SK-N-SH (cell line): ENCODE results near the gene CYP51A1. TPM values are rescaled to one million over a fixed set of nuclear protein-coding genes. Genes with fewer than 3 reads are reported as not detected.

Source experiments
- CTCF ChIA-PET: fragments of 300-600, 350-600 bp; formaldehyde crosslinking; extraction: SDS; loops from one replicate; lab custom pipeline; 2021; lab: Yijun Ruan, JAX
- POLR2A ChIA-PET: fragments of 350-600 bp; sonication (Branson Sonifier 250); formaldehyde crosslinking; extraction: SDS; loops from one replicate; lab custom pipeline; 2020; ENCODE audit warnings: antibody characterized with exemption, inconsistent platforms; lab: Yijun Ruan, JAX
- DNase-seq: peaks from one replicate; pipeline ENCODE4 v3.0.0; 2012
- H2AFZ ChIP-seq: fragments of 200-600 bp; sonication (generic); 2 replicates; pipeline ENCODE4 v1.8.1; 2016; ENCODE audit warnings: antibody characterized with exemption, mild to moderate bottlenecking, low read depth
- H3F3A ChIP-seq: fragments of 200-600 bp; sonication (generic); replicated peaks from 2 replicates; pipeline ENCODE3; 2016; ENCODE audit warnings: antibody characterized with exemption, mild to moderate bottlenecking; ENCODE audit not compliant: insufficient read depth
- H3K27ac ChIP-seq, 2 experiments: fragments of 200-500 bp in 1 of 2; fragments of 200-600 bp in 1 of 2; sonication (Bioruptor generic) in 1 of 2; sonication (generic), shearing (Covaris generic) in 1 of 2; 2 replicates each; pipeline versions ENCODE4 v1.5.1 to v1.6.1; 2014 to 2016; ENCODE audit warnings: low read depth in 2 of 2, inconsistent platforms in 1 of 2, low read length in 1 of 2, mild to moderate bottlenecking in 1 of 2, mixed read lengths in 1 of 2
- H3K27me3 ChIP-seq: fragments of 200-600 bp; sonication (generic), shearing (Covaris generic); 2 replicates; pipeline ENCODE4 v1.6.1; 2016; ENCODE audit warnings: mixed run types; ENCODE audit not compliant: insufficient read depth
- H3K36me3 ChIP-seq, 2 experiments: fragments of 200-500 bp in 1 of 2; fragments of 200-600 bp in 1 of 2; sonication (Bioruptor generic) in 1 of 2; sonication (generic) in 1 of 2; replicated peaks in 1 of 2; 2 replicates each; pipeline versions ENCODE3 to v1.5.1; 2014 to 2016; ENCODE audit warnings: low read length in 1 of 2, mild to moderate bottlenecking in 1 of 2; ENCODE audit not compliant: insufficient read depth in 2 of 2, control insufficient read depth in 1 of 2
- H3K4me1 ChIP-seq, 2 experiments: fragments of 200-500 bp in 1 of 2; fragments of 200-600 bp in 1 of 2; sonication (Bioruptor generic) in 1 of 2; sonication (generic), shearing (Covaris generic) in 1 of 2; 2 replicates each; pipeline versions ENCODE4 v1.5.1 to v1.6.1; 2014 to 2016; ENCODE audit warnings: low read depth in 1 of 2, low read length in 1 of 2, mixed run types in 1 of 2; ENCODE audit not compliant: insufficient read depth in 2 of 2, control insufficient read depth in 1 of 2
- H3K4me2 ChIP-seq: fragments of 200-600 bp; sonication (generic), shearing (Covaris generic); 2 replicates; pipeline ENCODE4 v1.6.1; 2017; ENCODE audit warnings: mixed run types
- H3K4me3 ChIP-seq, 2 experiments: fragments of 200-500 bp in 1 of 2; fragments of 200-600 bp in 1 of 2; sonication (Bioruptor generic) in 1 of 2; sonication (generic), shearing (Covaris generic) in 1 of 2; 2 replicates each; pipeline versions ENCODE4 v1.5.1 to v1.8.1; 2014 to 2016; ENCODE audit warnings: low read depth in 2 of 2, inconsistent platforms in 1 of 2, low read length in 1 of 2, mild to moderate bottlenecking in 1 of 2, mixed read lengths in 1 of 2, moderate library complexity in 1 of 2
- H3K79me2 ChIP-seq: fragments of 200-600 bp; sonication (generic); 2 replicates; pipeline ENCODE4 v1.8.1; 2017; ENCODE audit warnings: mild to moderate bottlenecking; ENCODE audit not compliant: insufficient read depth
- H3K9ac ChIP-seq: fragments of 200-600 bp; sonication (generic); 2 replicates; pipeline ENCODE4 v1.6.1; 2017; ENCODE audit warnings: mixed run types
- H3K9me2 ChIP-seq: fragments of 200-600 bp; sonication (generic); 2 replicates; pipeline ENCODE4 v1.6.1; 2017; ENCODE audit warnings: mixed run types
- H3K9me3 ChIP-seq: fragments of 200-600 bp; sonication (generic); 2 replicates; pipeline ENCODE4 v1.6.1; 2017; ENCODE audit warnings: mixed run types, mild to moderate bottlenecking, moderate library complexity
- H4K20me1 ChIP-seq: fragments of 200-600 bp; sonication (generic); 2 replicates; pipeline ENCODE4 v1.6.1; 2017; ENCODE audit warnings: mild to moderate bottlenecking, mixed run types; ENCODE audit not compliant: insufficient read depth
- CHD2 ChIP-seq: fragments of 150-350 bp; IDR thresholded peaks from 2 replicates; pipeline ENCODE4 v1.6.1; 2018; ENCODE audit warnings: low read length; ENCODE audit not compliant: partially characterized antibody
- EZH2phosphoT487 ChIP-seq: fragments of 200-600 bp; sonication (generic); IDR thresholded peaks from 2 replicates; pipeline ENCODE4 v1.6.1; 2017; ENCODE audit warnings: low read depth, mixed run types, mild to moderate bottlenecking, antibody characterized with exemption, moderate library complexity, borderline replicate concordance
- FOSL2 ChIP-seq: IDR thresholded peaks from 2 replicates; pipeline ENCODE4 v1.4.0; 2012; ENCODE audit warnings: low read depth, mild to moderate bottlenecking, moderate library complexity, borderline replicate concordance
- FOXM1 ChIP-seq: IDR thresholded peaks from 2 replicates; pipeline ENCODE4 v1.4.0; 2012; ENCODE audit warnings: low read depth, mild to moderate bottlenecking
- GATA2 ChIP-seq: sonication (generic); formaldehyde crosslinking; IDR thresholded peaks from 2 replicates; pipeline ENCODE4 v1.5.0; 2020; ENCODE audit warnings: mild to moderate bottlenecking, missing genetic modification reagents
- JUND ChIP-seq: IDR thresholded peaks from 2 replicates; pipeline ENCODE4 v1.4.0; 2012
- MEF2A ChIP-seq: IDR thresholded peaks from 2 replicates; pipeline ENCODE4 v1.4.0; 2012; ENCODE audit warnings: low read depth, borderline replicate concordance
- MXI1 ChIP-seq: IDR thresholded peaks from 2 replicates; pipeline ENCODE4 v1.6.1; 2012; ENCODE audit warnings: mild to moderate bottlenecking, low read depth, low read length, improper control_type of control experiment
- NFIC ChIP-seq: IDR thresholded peaks from 2 replicates; pipeline ENCODE4 v1.4.0; 2012; ENCODE audit warnings: borderline replicate concordance
- POLR2AphosphoS5 ChIP-seq: IDR thresholded peaks from 2 replicates; pipeline ENCODE4 v1.6.1; 2012; ENCODE audit warnings: low read depth, low read length
- RCOR1 ChIP-seq: fragments of 150-350 bp; IDR thresholded peaks from 2 replicates; pipeline ENCODE4 v1.6.1; 2017; ENCODE audit warnings: antibody characterized with exemption, low read length
- RFX5 ChIP-seq: IDR thresholded peaks from 2 replicates; pipeline ENCODE4 v1.6.1; 2012; ENCODE audit warnings: mild to moderate bottlenecking, improper control_type of control experiment, low read length
- RXRA ChIP-seq: IDR thresholded peaks from 2 replicates; pipeline ENCODE4 v1.4.0; 2012; ENCODE audit warnings: low read depth, mild to moderate bottlenecking, borderline replicate concordance
- SMC3 ChIP-seq: IDR thresholded peaks from 2 replicates; pipeline ENCODE4 v1.6.1; 2012; ENCODE audit warnings: low read depth, low read length, improper control_type of control experiment
- TAF1 ChIP-seq: IDR thresholded peaks from 2 replicates; pipeline ENCODE4 v1.6.1; 2012; ENCODE audit warnings: low read depth, mild to moderate bottlenecking, low read length, moderate library complexity, borderline replicate concordance
- TCF12 ChIP-seq: IDR thresholded peaks from 2 replicates; pipeline ENCODE4 v1.4.0; 2012
- TEAD4 ChIP-seq: IDR thresholded peaks from 2 replicates; pipeline ENCODE4 v1.4.0; 2012; ENCODE audit warnings: mild to moderate bottlenecking, borderline replicate concordance; ENCODE audit not compliant: insufficient read depth
- YY1 ChIP-seq: IDR thresholded peaks from 2 replicates; pipeline ENCODE4 v1.4.0; 2012; ENCODE audit warnings: low read depth, mild to moderate bottlenecking
- WGBS: methylation state at CpG from one replicate; pipeline ENCODE4 v1.1.6; 2017; ENCODE audit warnings: low lambda C conversion rate; 5-methylcytosine and 5-hydroxymethylcytosine counted together
- polyA plus RNA-seq, 3 experiments: library from polyadenylated mRNA; depleted of rRNA; stranded (reverse); fragments of >200 nt; gene quantifications; 2 replicates each; pipeline ENCODE4 v1.2.3, GENCODE V29; 2012
- TF ChIP-seq, protein P1 (sequence below): IDR thresholded peaks from 2 replicates; pipeline ENCODE4 v1.4.0; 2012; ENCODE audit warnings: low read depth, borderline replicate concordance
- TF ChIP-seq, protein P2 (sequence below): IDR thresholded peaks from 2 replicates; pipeline ENCODE4 v1.4.0; 2012; ENCODE audit warnings: low read depth, borderline replicate concordance
- TF ChIP-seq, protein P3 (sequence below): IDR thresholded peaks from 2 replicates; pipeline ENCODE4 v1.4.0; 2012; ENCODE audit warnings: low read depth
- TF ChIP-seq, protein P4 (sequence below): IDR thresholded peaks from 2 replicates; pipeline ENCODE4; 2012
- TF ChIP-seq, protein P5 (sequence below): IDR thresholded peaks from 2 replicates; pipeline ENCODE4 v1.6.1; 2012; ENCODE audit warnings: mild to moderate bottlenecking, low read depth, low read length, moderate library complexity

The CYP51A1 gene
- polyA plus RNA-seq (2012; rRNA removed), result 4.3 and 4.7 TPM in 2 replicates
- polyA plus RNA-seq (2012; cell fraction: cytosol; rRNA removed), result 8.8 and 12.1 TPM in 2 replicates
- 3.2 and 3.6 TPM in 2 replicates for polyA plus RNA-seq (2012; cell fraction: nucleus; rRNA removed)

DNA sequence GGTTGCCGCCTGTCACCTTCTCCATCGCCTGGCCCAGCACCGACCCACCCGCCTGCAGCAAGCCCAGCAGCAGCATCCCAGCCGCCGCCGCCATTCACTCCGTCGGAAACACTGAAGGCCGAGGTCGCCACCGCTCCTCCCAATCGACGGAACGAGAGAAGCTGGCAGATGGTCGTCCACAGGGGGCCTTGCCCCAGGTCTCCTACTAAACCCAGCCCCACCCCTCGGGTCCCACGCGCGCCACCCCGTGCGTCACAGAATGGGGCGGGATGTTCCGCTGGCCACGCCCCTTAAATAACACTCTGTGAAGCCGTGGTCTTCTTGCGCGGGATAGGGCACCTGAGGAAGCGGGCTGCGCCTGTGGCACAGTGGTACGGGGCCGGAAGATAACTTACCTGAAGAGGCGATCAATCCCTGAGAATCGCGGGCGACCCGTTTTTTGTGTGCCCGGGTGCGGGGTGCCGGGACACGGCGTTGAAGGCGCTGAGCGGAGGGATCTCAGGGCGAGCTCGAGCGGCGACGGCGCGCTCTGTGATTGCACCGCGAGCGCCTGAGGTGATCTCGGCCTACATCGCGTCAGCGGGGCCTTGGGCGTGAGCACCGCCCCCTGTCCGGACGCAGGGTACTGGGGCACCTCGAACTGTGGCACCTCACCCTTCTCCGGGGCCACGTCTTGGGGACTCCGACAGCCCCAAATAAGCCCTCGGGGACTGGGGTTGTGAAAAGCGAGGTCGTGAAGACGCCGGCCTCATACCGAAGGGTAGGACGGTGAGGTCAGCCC, at the start of gene CYP51A1:
TSS of gene CYP51A1 (minus strand) at position 207 of the 781 bp plus-strand sequence. CDS start at position 94, 113 bp downstream.
- peaks cover 0 to 16% of the 10 kb centered on the region in 2 experiments; a peak in 3 of 4 replicates for H3K4me1 ChIP-seq
- H3F3A ChIP-seq, result peaks cover 11% of the 10 kb centered on the region
- H3K27me3 ChIP-seq, result no peaks in the 10 kb centered on the region
- H3K36me3 ChIP-seq, result peaks cover 10 to 22% of the 10 kb centered on the region in 2 experiments
- peak within 1 kb of the TSS; percentile 95 to 98 for H3K27ac ChIP-seq
- peak; percentile 99 for DNase-seq
- ChIA-PET CTCF (interaction anchor here (0.6 to 3.9 kb wide), 35 partner anchors 8 to 363 kb away, joined by 3 to 38 read pairs (median 5); partner anchors contain the start of genes ANKIB1, GATAD1, KRIT1 and LRRD1), POLR2A (interaction anchor here (0.9 to 1.8 kb wide), 6 partner anchors 28 to 394 kb away, joined by 3 to 12 read pairs (median 4); partner anchors contain the start of genes ANKIB1, KRIT1, MTERF1 and RBM48)
- H2AFZ ChIP-seq, result peak within 1 kb of the TSS; percentile 99
- no peaks in the 10 kb centered on the region for H3K9me2 ChIP-seq
- H4K20me1 ChIP-seq, result no peaks in the 10 kb centered on the region
- WGBS, result 1% methylated on average over 34 of the region's 73 CpGs
- no peaks in the 10 kb centered on the region for H3K9me3 ChIP-seq
- peaks cover 37% of the 10 kb centered on the region for H3K79me2 ChIP-seq
- H3K4me2 ChIP-seq, result peak within 1 kb of the TSS; percentile 72
- peak within 1 kb of the TSS; percentile 97 for H3K9ac ChIP-seq
- peak within 1 kb of the TSS; percentile 82 to 99 for H3K4me3 ChIP-seq
- TF ChIP-seq FOSL2, result no peak
- peak; percentile 98 for TF ChIP-seq CHD2
- TF ChIP-seq, protein P1, sequence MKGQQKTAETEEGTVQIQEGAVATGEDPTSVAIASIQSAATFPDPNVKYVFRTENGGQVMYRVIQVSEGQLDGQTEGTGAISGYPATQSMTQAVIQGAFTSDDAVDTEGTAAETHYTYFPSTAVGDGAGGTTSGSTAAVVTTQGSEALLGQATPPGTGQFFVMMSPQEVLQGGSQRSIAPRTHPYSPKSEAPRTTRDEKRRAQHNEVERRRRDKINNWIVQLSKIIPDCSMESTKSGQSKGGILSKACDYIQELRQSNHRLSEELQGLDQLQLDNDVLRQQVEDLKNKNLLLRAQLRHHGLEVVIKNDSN, result no peak; the same call in 1 of the 2 replicates
- peak; percentile 71 for TF ChIP-seq YY1
- TF ChIP-seq JUND, result peak; percentile 26; the same call in 1 of the 2 replicates
- TF ChIP-seq, protein P2, sequence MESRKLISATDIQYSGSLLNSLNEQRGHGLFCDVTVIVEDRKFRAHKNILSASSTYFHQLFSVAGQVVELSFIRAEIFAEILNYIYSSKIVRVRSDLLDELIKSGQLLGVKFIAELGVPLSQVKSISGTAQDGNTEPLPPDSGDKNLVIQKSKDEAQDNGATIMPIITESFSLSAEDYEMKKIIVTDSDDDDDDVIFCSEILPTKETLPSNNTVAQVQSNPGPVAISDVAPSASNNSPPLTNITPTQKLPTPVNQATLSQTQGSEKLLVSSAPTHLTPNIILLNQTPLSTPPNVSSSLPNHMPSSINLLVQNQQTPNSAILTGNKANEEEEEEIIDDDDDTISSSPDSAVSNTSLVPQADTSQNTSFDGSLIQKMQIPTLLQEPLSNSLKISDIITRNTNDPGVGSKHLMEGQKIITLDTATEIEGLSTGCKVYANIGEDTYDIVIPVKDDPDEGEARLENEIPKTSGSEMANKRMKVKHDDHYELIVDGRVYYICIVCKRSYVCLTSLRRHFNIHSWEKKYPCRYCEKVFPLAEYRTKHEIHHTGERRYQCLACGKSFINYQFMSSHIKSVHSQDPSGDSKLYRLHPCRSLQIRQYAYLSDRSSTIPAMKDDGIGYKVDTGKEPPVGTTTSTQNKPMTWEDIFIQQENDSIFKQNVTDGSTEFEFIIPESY, result peak; percentile 95
- TF ChIP-seq NFIC, result no peak; the same call in 1 of the 2 replicates
- TF ChIP-seq SMC3, result no peak
- no peak for TF ChIP-seq MEF2A
- TF ChIP-seq MXI1, result peak; percentile 81
- TF ChIP-seq, protein P3, sequence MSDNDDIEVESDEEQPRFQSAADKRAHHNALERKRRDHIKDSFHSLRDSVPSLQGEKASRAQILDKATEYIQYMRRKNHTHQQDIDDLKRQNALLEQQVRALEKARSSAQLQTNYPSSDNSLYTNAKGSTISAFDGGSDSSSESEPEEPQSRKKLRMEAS, result peak; percentile 97
- TF ChIP-seq TEAD4, result 0 out of 2 replicates have a peak, but pooled peaks have one; percentile 48
- peak; percentile 15; the same call in 1 of the 2 replicates for TF ChIP-seq RXRA
- no peak for TF ChIP-seq EZH2phosphoT487
- peak; percentile 72; the same call in 1 of the 2 replicates for TF ChIP-seq TAF1
- TF ChIP-seq, protein P4, sequence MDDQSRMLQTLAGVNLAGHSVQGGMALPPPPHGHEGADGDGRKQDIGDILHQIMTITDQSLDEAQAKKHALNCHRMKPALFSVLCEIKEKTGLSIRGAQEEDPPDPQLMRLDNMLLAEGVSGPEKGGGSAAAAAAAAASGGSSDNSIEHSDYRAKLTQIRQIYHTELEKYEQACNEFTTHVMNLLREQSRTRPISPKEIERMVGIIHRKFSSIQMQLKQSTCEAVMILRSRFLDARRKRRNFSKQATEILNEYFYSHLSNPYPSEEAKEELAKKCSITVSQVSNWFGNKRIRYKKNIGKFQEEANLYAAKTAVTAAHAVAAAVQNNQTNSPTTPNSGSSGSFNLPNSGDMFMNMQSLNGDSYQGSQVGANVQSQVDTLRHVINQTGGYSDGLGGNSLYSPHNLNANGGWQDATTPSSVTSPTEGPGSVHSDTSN, result peak; percentile 89
- 0 out of 2 replicates have a peak, but pooled peaks have one; percentile 27 for TF ChIP-seq GATA2 (CRISPR knock-in tag)
- peak; percentile 76 for TF ChIP-seq POLR2AphosphoS5
- peak; percentile 13; the same call in 1 of the 2 replicates for TF ChIP-seq RCOR1
- TF ChIP-seq, protein P5, sequence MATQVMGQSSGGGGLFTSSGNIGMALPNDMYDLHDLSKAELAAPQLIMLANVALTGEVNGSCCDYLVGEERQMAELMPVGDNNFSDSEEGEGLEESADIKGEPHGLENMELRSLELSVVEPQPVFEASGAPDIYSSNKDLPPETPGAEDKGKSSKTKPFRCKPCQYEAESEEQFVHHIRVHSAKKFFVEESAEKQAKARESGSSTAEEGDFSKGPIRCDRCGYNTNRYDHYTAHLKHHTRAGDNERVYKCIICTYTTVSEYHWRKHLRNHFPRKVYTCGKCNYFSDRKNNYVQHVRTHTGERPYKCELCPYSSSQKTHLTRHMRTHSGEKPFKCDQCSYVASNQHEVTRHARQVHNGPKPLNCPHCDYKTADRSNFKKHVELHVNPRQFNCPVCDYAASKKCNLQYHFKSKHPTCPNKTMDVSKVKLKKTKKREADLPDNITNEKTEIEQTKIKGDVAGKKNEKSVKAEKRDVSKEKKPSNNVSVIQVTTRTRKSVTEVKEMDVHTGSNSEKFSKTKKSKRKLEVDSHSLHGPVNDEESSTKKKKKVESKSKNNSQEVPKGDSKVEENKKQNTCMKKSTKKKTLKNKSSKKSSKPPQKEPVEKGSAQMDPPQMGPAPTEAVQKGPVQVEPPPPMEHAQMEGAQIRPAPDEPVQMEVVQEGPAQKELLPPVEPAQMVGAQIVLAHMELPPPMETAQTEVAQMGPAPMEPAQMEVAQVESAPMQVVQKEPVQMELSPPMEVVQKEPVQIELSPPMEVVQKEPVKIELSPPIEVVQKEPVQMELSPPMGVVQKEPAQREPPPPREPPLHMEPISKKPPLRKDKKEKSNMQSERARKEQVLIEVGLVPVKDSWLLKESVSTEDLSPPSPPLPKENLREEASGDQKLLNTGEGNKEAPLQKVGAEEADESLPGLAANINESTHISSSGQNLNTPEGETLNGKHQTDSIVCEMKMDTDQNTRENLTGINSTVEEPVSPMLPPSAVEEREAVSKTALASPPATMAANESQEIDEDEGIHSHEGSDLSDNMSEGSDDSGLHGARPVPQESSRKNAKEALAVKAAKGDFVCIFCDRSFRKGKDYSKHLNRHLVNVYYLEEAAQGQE, result peak; percentile 34
- peak; percentile 9; the same call in 1 of the 2 replicates for TF ChIP-seq TCF12
- peak; percentile 65 for TF ChIP-seq RFX5
- TF ChIP-seq FOXM1, result no peak
